GM10266 (cell line): ENCODE data around the gene ZCCHC7.

ENCODE experiments used
- DNase-seq: peaks from one replicate; pipeline ENCODE4 v3.0.0; 2012; ENCODE audit errors: extremely low spot score
- TF ChIP-seq, protein P1 (sequence below): IDR thresholded peaks from 2 replicates; pipeline ENCODE4 v1.5.1; 2012; ENCODE audit warnings: mild to moderate bottlenecking, low read depth; ENCODE audit not compliant: control insufficient read depth, insufficient read depth; ENCODE audit errors: missing control alignments

Gene ZCCHC7

GRCh38 chr9:37341704-37342103 is 221.3 kb downstream of the ZCCHC7 start:
- DNase-seq: no peak
- TF ChIP-seq, protein P1, sequence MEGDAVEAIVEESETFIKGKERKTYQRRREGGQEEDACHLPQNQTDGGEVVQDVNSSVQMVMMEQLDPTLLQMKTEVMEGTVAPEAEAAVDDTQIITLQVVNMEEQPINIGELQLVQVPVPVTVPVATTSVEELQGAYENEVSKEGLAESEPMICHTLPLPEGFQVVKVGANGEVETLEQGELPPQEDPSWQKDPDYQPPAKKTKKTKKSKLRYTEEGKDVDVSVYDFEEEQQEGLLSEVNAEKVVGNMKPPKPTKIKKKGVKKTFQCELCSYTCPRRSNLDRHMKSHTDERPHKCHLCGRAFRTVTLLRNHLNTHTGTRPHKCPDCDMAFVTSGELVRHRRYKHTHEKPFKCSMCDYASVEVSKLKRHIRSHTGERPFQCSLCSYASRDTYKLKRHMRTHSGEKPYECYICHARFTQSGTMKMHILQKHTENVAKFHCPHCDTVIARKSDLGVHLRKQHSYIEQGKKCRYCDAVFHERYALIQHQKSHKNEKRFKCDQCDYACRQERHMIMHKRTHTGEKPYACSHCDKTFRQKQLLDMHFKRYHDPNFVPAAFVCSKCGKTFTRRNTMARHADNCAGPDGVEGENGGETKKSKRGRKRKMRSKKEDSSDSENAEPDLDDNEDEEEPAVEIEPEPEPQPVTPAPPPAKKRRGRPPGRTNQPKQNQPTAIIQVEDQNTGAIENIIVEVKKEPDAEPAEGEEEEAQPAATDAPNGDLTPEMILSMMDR: no peak

DNA sequence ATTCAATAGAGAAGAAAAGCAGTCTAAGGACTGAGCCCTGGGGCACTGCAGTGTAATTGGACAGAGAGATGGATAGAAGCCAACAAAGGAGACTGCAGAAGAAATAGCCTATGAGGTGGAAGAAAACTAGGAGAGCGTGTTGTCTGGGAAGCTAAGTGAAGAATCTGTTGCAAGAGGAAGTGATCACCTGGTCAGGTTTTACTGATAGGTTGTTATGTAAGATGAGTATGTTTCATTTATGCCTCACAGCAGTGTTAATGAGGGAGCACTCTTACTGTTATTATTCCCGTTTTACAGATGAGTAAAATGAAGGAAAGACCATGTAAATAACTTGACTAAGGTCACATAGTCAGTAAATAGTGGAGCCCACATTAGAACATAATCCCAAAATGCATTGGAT is 222.1 kb downstream of the ZCCHC7 start:
- TF ChIP-seq, protein P1: no peak
- no peak for DNase-seq

DNA sequence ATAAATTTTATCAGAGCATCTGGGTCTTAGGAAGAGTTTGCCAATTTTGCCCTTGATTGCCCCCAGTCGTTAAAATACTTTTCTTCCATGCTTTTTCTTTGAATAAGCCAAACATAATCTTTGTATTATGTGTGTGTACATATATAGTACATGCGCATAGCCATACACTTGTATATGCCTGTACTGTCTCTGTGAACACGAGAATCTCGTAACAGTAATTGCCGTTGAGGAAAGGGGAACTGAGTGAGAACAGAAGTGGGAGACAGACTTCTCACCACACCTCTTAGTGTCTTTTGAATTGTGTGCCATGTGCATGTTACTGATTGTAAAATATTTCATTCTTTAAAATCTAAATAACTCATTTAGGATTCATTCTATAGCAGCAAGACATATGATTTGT is 222.5 kb downstream of the ZCCHC7 start:
- no peak for DNase-seq
- TF ChIP-seq, protein P1: no peak

DNA sequence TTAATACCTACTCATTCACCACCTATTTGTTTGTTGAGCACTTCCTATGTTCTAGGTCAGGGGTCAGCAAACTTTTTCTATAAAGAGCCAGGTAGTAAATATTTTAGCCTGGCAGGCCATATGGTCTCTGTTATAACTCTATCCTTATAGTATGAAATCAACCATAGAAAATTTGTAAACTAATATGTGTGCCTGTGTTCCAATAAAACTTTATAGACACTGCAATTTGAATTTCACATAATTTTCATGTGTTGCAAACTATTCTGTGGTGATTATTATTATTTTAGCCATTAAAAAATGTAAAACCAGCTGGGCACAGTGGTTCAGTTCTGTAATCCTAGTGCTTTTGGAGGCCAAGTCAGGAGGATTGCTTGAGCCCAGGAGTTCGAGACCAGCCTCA is 223.3 kb downstream of the ZCCHC7 start:
- TF ChIP-seq, protein P1: no peak

DNA sequence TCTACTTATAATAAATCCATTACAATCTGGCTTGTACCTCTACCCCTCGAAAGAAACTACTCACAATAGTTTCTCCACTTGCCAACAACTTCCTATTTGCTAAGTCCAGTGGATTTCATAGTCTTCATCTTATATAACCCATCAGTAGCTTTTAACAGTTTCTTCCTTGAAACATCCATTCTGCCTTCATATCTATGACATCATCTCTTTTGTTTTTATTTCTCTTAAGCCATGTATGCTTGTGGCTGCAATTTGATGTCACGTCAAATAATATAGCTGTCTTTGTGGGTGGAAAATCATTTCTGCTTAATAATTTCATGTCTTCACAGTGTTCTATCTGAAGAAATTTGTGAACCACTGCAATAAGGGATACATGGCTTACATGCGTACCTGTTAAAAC is 224.7 kb downstream of the ZCCHC7 start:
- no peak for DNase-seq
- TF ChIP-seq, protein P1: no peak

More for the DNA sequence above, 223.3 kb downstream of the ZCCHC7 start:
- no peak for DNase-seq

DNA sequence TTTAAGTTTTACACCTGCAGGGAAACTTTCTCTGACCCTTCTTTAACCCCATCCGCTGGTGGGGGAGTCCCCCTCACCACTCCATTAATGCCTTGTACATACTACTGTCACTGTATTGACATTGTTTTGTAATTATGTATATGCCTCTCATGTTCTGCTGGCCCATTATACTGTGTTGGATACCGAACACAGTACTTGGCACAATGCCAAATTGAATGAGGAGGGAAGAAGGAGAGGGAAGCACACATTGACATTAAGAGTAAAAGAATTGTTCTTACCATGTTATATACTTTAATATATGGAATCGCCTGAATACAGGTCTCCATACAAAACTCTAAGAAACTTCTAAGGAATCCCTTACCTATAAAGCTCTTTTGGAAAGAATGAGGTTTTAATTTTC is 228.5 kb downstream of the ZCCHC7 start:
- no peak for DNase-seq
- TF ChIP-seq, protein P1: no peak

GRCh38 chr9:37350486-37351190 is 230.3 kb downstream of the ZCCHC7 start:
- TF ChIP-seq, protein P1: no peak
- DNase-seq: no peak
